ENCODE data around the gene THSD7A. TPM values are rescaled to one million over a fixed set of nuclear protein-coding genes. Genes with fewer than 3 reads are reported as not detected.

The THSD7A gene
- total and polyA plus RNA-seq, 2 of the 8 experiments (the other 6 are each of a cell fraction or from before 2014, with no cell fraction given) = 0.44 to 1.2 TPM

- ChIA-PET POLR2A (ENCODE audit: partially characterized antibody) (no interaction called here), CTCF (ENCODE audit: partially characterized antibody) (interaction anchor here (0.6 kb wide), 1 partner anchor 30 kb away, joined by 3 read pairs; no protein-coding TSS in a partner anchor)
- Histone ChIP-seq H3K4me1 (replicated peaks in 1 of 4; ENCODE audit: control insufficient read depth in 3 of 4, insufficient read depth in 4 of 4, low read length in 3 of 4) (no peaks in the 10 kb centered on the region), H4K8ac (ENCODE audit: extremely low read depth, insufficient read depth, low read length) (no peak overlapping the region), H3K4me2 (ENCODE audit: insufficient read depth in 1 of 2, low read depth in 2 of 2, low read length in 2 of 2) (no peak overlapping the region), H3K4me3 (ENCODE audit: extremely low read depth in 1 of 4, insufficient read depth in 2 of 4, low read depth in 3 of 4, low read length in 4 of 4) (no peak overlapping the region), H3K9me3 (ENCODE audit: insufficient read depth in 2 of 2, low read depth in 1 of 2, low read length in 1 of 2) (no peaks in the 10 kb centered on the region), H4K91ac (replicated peaks; ENCODE audit: insufficient read length, low read length) (no peak overlapping the region), H3K27ac (ENCODE audit: low read depth, low read length) (no peak overlapping the region), H3K4ac (replicated peaks; ENCODE audit: insufficient read length, low read depth, low read length) (no peak overlapping the region), H3K79me2 (ENCODE audit: control insufficient read depth in 1 of 2, insufficient read depth in 2 of 2, low read length in 2 of 2) (no peaks in the 10 kb centered on the region), H2BK20ac (ENCODE audit: low read length) (no peak overlapping the region), H2AFZ (ENCODE audit: low read length) (no peak overlapping the region), H3K36me3 (ENCODE audit: control insufficient read depth in 2 of 4, insufficient read depth in 4 of 4, low read length in 3 of 4) (no peaks in the 10 kb centered on the region), H3K14ac (ENCODE audit: insufficient read length) (no peak overlapping the region), H3K23ac (ENCODE audit: insufficient read length) (no peak overlapping the region), H3K18ac (ENCODE audit: extremely low read depth, low read length) (no peak overlapping the region), H2BK5ac (ENCODE audit: low read depth, low read length) (no peak overlapping the region), H3K23me2 (ENCODE audit: low read depth, low read length) (no peaks in the 10 kb centered on the region; the same call in 1 of the 2 replicates), H3K9ac (replicated peaks in 1 of 4; ENCODE audit: extremely low read depth in 1 of 4, low read depth in 3 of 4, low read length in 3 of 4) (no peak overlapping the region), H2BK12ac (ENCODE audit: low read depth, low read length) (no peak overlapping the region), H4K20me1 (replicated peaks in 1 of 2; ENCODE audit: control insufficient read depth in 1 of 2, insufficient read depth in 2 of 2, low read length in 2 of 2) (no peaks in the 10 kb centered on the region), H2AK5ac (ENCODE audit: low read depth, low read length) (no peak overlapping the region), H3K27me3 (replicated peaks in 1 of 4; ENCODE audit: control insufficient read depth in 3 of 4, extremely low read depth in 1 of 4, insufficient read depth in 3 of 4, low read length in 3 of 4) (no peaks in the 10 kb centered on the region), H3K79me1 (ENCODE audit: low read depth, low read length) (no peaks in the 10 kb centered on the region), H3K56ac (replicated peaks; ENCODE audit: insufficient read length, low read depth, low read length) (no peak overlapping the region), H4K5ac (ENCODE audit: insufficient read length, low read depth, low read length) (no peak overlapping the region), H2BK120ac (replicated peaks; ENCODE audit: low read depth, low read length) (no peak overlapping the region), H2BK15ac (ENCODE audit: low read length) (no peak overlapping the region)
- DNase-seq (ENCODE audit: low read depth in 1 of 2, low spot score in 2 of 2) = no peak
- FAIRE-seq = no peak
- TF ChIP-seq SIX5 (IDR thresholded peaks at IDR 0.05; ENCODE audit: low read depth, low read length) (no peak), RFX5 (IDR thresholded peaks at IDR 0.05; ENCODE audit: borderline replicate concordance, low read depth, low read length) (no peak), MAX (IDR thresholded peaks at IDR 0.05) (no peak), FOSL1 (IDR thresholded peaks at IDR 0.05; ENCODE audit: insufficient read depth, low read depth, low read length) (no peak), SAP30 (IDR thresholded peaks at IDR 0.05; ENCODE audit: insufficient read depth, insufficient replicate concordance, low read length) (no peak)
- TF ChIP-seq, protein P1, sequence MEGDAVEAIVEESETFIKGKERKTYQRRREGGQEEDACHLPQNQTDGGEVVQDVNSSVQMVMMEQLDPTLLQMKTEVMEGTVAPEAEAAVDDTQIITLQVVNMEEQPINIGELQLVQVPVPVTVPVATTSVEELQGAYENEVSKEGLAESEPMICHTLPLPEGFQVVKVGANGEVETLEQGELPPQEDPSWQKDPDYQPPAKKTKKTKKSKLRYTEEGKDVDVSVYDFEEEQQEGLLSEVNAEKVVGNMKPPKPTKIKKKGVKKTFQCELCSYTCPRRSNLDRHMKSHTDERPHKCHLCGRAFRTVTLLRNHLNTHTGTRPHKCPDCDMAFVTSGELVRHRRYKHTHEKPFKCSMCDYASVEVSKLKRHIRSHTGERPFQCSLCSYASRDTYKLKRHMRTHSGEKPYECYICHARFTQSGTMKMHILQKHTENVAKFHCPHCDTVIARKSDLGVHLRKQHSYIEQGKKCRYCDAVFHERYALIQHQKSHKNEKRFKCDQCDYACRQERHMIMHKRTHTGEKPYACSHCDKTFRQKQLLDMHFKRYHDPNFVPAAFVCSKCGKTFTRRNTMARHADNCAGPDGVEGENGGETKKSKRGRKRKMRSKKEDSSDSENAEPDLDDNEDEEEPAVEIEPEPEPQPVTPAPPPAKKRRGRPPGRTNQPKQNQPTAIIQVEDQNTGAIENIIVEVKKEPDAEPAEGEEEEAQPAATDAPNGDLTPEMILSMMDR (IDR thresholded peaks at IDR 0.05; ENCODE audit: control extremely low read depth in 1 of 3, insufficient read depth in 1 of 3, low read depth in 1 of 3, low read length in 3 of 3) = no peak
- WGBS, 2 experiments (ENCODE audit: extremely low coverage in 1 of 2, insufficient coverage in 1 of 2, insufficient read length in 1 of 2, insufficient replicate concordance in 2 of 2, low coverage in 1 of 2, low lambda C conversion rate in 2 of 2, missing lambda C conversion rate in 1 of 2) = 94% methylated on average over 1 of the region's 1 CpG; no CpG with 5 or more reads in 1 of the 2 experiments
Measured at GRCh38 chr7:11587814-11588213, 244.2 kb downstream of the THSD7A start.

Data from H1 (cell line).